C4-2B (cell line): ENCODE measurements around the gene ATF7.

Experiments used
- CTCF ChIP-seq: fragments of 450-650 bp; conservative IDR thresholded peaks from 2 replicates; pipeline ENCODE4 v1.5.1; 2017; ENCODE audit warnings: mild to moderate bottlenecking
- ZFX ChIP-seq: fragments of 450-650 bp; IDR thresholded peaks from 2 replicates; pipeline ENCODE4 v1.6.1; 2017

GRCh38 chr12:53664936-53665335 is 38.8 kb upstream of the ATF7 start:
- TF ChIP-seq CTCF: no peak
- no peak for TF ChIP-seq ZFX
